ENCODE results near the gene DMD. TPM values are rescaled to one million over a fixed set of nuclear protein-coding genes. Genes with fewer than 3 reads are reported as not detected.

Gene DMD
- total and polyA plus RNA-seq, 2 experiments from 2014 or later, result 1.5 to 2.0 TPM

DNA sequence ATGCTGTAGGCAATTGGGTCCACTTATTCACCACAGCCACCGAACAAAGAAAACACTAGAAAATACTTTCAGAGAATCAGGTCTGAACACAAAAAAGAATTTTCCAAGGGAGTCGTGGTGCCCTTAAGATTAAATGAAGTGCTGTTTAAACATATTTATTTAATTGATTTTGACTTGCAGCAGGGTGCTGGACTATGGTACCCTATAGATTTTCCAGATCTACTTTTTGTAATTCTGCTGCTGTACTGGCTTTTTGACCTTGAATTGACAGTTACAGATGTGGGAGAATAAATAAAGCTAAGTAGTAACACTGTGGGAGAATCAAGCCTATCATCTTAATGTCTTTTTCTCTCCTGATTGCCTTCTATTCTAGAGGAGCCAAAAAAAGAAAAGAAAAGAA, 1404.2 kb downstream of the DMD start:
- Histone ChIP-seq H3F3A (ENCODE audit: insufficient read depth) (no peaks in the 10 kb centered on the region), H3K9me3 (ENCODE audit: low read depth) (no peaks in the 10 kb centered on the region), H3K9ac (no peak overlapping the region), H2AFZ (no peak overlapping the region), H3K27me3 (replicated peaks; ENCODE audit: insufficient read depth) (no peaks in the 10 kb centered on the region), H3K4me1 (ENCODE audit: insufficient read depth) (no peaks in the 10 kb centered on the region), H3K79me2 (ENCODE audit: insufficient read depth) (no peaks in the 10 kb centered on the region), H3K9me2 (ENCODE audit: insufficient read depth) (no peaks in the 10 kb centered on the region), H3K36me3 (ENCODE audit: low read depth) (no peaks in the 10 kb centered on the region), H3K4me3 (no peak overlapping the region), H3K4me2 (ENCODE audit: unreplicated experiment) (no peak overlapping the region), H3K27ac (no peak overlapping the region), H4K20me1 (ENCODE audit: insufficient read depth) (no peaks in the 10 kb centered on the region)
- WGBS, 2 experiments (ENCODE audit: low coverage in 1 of 2, low lambda C conversion rate in 2 of 2, missing lambda C conversion rate in 2 of 2), result 9 to 10% methylated on average over 2 of the region's 2 CpGs
- TF ChIP-seq EZH2 (IDR thresholded peaks at IDR 0.05; ENCODE audit: insufficient read depth, poor library complexity, severe bottlenecking) (no peak), EZH2phosphoT487 (IDR thresholded peaks at IDR 0.05; ENCODE audit: insufficient read depth, low read depth) (no peak)
- DNase-seq, result no peak
- in situ Hi-C loops (cut with MboI), result no loop called here

DNA sequence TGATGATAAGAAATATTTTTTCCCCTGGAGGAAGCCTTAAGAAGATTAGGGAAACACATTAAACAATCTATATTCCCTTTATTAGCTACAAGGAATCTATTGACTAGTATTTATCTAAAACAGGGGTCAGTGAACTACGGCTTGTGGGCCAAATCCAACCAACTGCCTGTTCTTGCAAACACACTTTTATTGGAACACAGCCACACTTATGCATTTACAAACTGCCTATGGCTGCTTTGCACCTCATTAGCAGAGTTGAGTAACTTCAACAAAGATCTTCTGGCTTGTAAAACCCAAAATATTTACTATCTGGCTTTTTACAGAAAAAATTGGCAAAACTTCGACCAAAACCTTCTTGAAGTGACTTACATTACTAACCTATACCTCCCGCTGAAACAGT, 1405.6 kb downstream of the DMD start:
- DNase-seq, result no peak
- in situ Hi-C loops (cut with MboI), result no loop called here
- 21 to 24% methylated on average over 3 of the region's 3 CpGs for WGBS, 2 experiments (ENCODE audit: low coverage in 1 of 2, low lambda C conversion rate in 2 of 2, missing lambda C conversion rate in 2 of 2)

DNA sequence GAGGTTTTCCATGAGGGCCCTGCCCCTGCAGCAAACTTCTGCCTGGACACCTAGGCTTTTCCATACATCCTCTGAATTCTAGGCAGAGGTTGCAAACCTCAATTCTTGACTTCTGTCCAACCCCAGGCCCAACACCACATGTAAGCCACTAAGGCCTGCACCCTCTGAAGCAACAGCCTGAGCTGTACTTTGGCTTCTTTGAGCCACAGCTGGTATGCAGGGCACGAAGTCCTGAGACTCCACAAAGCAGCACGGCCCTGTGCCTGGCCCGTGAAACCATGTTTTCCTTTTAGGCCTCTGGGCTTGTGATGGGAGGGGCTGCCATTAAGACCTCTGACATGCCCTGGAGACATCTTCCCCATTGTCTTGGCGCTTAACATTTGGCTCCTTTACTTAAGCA, 1411.1 kb downstream of the DMD start:
- no peaks in the 10 kb centered on the region for H3F3A ChIP-seq (ENCODE audit: insufficient read depth)
- H3K9ac ChIP-seq, result no peak overlapping the region
- H3K9me2 ChIP-seq (ENCODE audit: insufficient read depth), result no peaks in the 10 kb centered on the region
- no peak overlapping the region for H3K27ac ChIP-seq
- no peaks in the 10 kb centered on the region for H3K4me1 ChIP-seq (ENCODE audit: insufficient read depth)
- 15 to 24% methylated on average over 3 to 4 of the region's 4 CpGs for WGBS, 2 experiments (ENCODE audit: low coverage in 1 of 2, low lambda C conversion rate in 2 of 2, missing lambda C conversion rate in 2 of 2)
- no peak overlapping the region for H3K4me2 ChIP-seq (ENCODE audit: unreplicated experiment)
- DNase-seq, result no peak
- no peaks in the 10 kb centered on the region for H3K27me3 ChIP-seq (replicated peaks; ENCODE audit: insufficient read depth)
- TF ChIP-seq EZH2 (IDR thresholded peaks at IDR 0.05; ENCODE audit: insufficient read depth, poor library complexity, severe bottlenecking) (no peak), EZH2phosphoT487 (IDR thresholded peaks at IDR 0.05; ENCODE audit: insufficient read depth, low read depth) (no peak)
- H3K36me3 ChIP-seq (ENCODE audit: low read depth), result no peaks in the 10 kb centered on the region
- H3K79me2 ChIP-seq (ENCODE audit: insufficient read depth), result no peaks in the 10 kb centered on the region
- H2AFZ ChIP-seq, result no peak overlapping the region
- H4K20me1 ChIP-seq (ENCODE audit: insufficient read depth), result no peaks in the 10 kb centered on the region
- no peaks in the 10 kb centered on the region for H3K9me3 ChIP-seq (ENCODE audit: low read depth)
- no peak overlapping the region for H3K4me3 ChIP-seq
- in situ Hi-C loops (cut with MboI), result no loop called here

More for the DNA sequence above, 1405.6 kb downstream of the DMD start:
- Histone ChIP-seq H3K27me3 (replicated peaks; ENCODE audit: insufficient read depth) (no peaks in the 10 kb centered on the region), H3K9me3 (ENCODE audit: low read depth) (no peaks in the 10 kb centered on the region), H3K79me2 (ENCODE audit: insufficient read depth) (no peaks in the 10 kb centered on the region), H3K9me2 (ENCODE audit: insufficient read depth) (no peaks in the 10 kb centered on the region), H3K27ac (no peak overlapping the region), H4K20me1 (ENCODE audit: insufficient read depth) (no peaks in the 10 kb centered on the region), H3K36me3 (ENCODE audit: low read depth) (no peaks in the 10 kb centered on the region), H3K4me2 (ENCODE audit: unreplicated experiment) (no peak overlapping the region), H3K9ac (no peak overlapping the region), H3K4me3 (no peak overlapping the region), H3F3A (ENCODE audit: insufficient read depth) (no peaks in the 10 kb centered on the region), H3K4me1 (ENCODE audit: insufficient read depth) (no peaks in the 10 kb centered on the region), H2AFZ (no peak overlapping the region)
- TF ChIP-seq EZH2 (IDR thresholded peaks at IDR 0.05; ENCODE audit: insufficient read depth, poor library complexity, severe bottlenecking) (no peak), EZH2phosphoT487 (IDR thresholded peaks at IDR 0.05; ENCODE audit: insufficient read depth, low read depth) (no peak)

DNA sequence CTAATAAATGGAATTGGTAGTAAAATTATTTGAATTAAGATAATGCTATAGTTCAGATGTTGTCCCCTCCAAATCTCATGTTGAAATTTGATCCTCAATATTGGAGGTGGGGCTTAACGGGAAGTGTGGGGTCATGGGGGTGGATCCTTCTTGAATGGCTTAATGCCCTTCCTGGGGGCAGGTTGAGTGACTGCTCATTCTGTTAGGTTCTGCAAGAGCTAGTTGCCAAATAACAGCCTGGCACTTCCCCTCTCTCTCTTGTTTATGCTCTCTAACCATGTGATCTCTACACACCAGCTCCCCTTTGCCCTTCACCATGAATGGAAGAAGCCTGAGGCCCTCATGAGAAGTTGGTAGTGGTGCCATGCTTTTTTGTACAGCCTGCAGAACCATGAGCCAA, 1414.7 kb downstream of the DMD start:
- no peaks in the 10 kb centered on the region for H3K9me3 ChIP-seq (ENCODE audit: low read depth)
- H3K27me3 ChIP-seq (replicated peaks; ENCODE audit: insufficient read depth), result no peaks in the 10 kb centered on the region
- H3K9ac ChIP-seq, result no peak overlapping the region
- no peak for TF ChIP-seq EZH2phosphoT487 (IDR thresholded peaks at IDR 0.05; ENCODE audit: insufficient read depth, low read depth)
- TF ChIP-seq EZH2 (IDR thresholded peaks at IDR 0.05; ENCODE audit: insufficient read depth, poor library complexity, severe bottlenecking), result no peak
- H3K79me2 ChIP-seq (ENCODE audit: insufficient read depth), result no peaks in the 10 kb centered on the region
- DNase-seq, result no peak
- in situ Hi-C loops (cut with MboI), result no loop called here
- H3K36me3 ChIP-seq (ENCODE audit: low read depth), result no peaks in the 10 kb centered on the region
- H3K4me2 ChIP-seq (ENCODE audit: unreplicated experiment), result no peak overlapping the region
- H3K9me2 ChIP-seq (ENCODE audit: insufficient read depth), result no peaks in the 10 kb centered on the region
- no peaks in the 10 kb centered on the region for H3F3A ChIP-seq (ENCODE audit: insufficient read depth)
- H4K20me1 ChIP-seq (ENCODE audit: insufficient read depth), result no peaks in the 10 kb centered on the region
- H2AFZ ChIP-seq, result no peak overlapping the region
- no peak overlapping the region for H3K27ac ChIP-seq
- no peaks in the 10 kb centered on the region for H3K4me1 ChIP-seq (ENCODE audit: insufficient read depth)
- no peak overlapping the region for H3K4me3 ChIP-seq
- 17 to 25% methylated on average over 1 of the region's 1 CpG for WGBS, 2 experiments (ENCODE audit: low coverage in 1 of 2, low lambda C conversion rate in 2 of 2, missing lambda C conversion rate in 2 of 2)

DNA sequence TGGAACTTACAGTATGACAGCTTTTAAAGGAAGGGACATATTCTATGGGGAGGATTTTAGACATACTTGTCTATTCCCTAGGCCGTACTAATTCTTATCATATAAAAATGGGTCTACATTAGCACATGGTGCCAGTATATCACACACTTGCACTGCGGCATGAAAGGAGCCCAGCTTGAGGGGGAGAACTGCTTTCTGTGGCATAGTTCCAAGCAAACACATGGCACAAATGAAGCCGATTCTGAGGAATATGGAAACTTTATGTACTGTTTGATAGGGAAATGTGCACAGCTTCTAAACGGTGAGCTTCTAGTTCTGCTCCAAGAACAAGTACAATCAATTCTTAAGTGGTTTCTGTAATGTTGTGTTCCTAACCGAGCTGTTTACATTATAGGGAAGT, 1463.9 kb downstream of the DMD start:
- H3K36me3 ChIP-seq (ENCODE audit: low read depth), result no peaks in the 10 kb centered on the region
- WGBS, 2 experiments (ENCODE audit: low coverage in 1 of 2, low lambda C conversion rate in 2 of 2, missing lambda C conversion rate in 2 of 2), result 0% methylated on average over 5 of the region's 5 CpGs

More for the DNA sequence above, 1463.9 kb downstream of the DMD start:
- H3K27me3 ChIP-seq (replicated peaks; ENCODE audit: insufficient read depth), result no peaks in the 10 kb centered on the region
- TF ChIP-seq EZH2phosphoT487 (IDR thresholded peaks at IDR 0.05; ENCODE audit: insufficient read depth, low read depth) (no peak), EZH2 (IDR thresholded peaks at IDR 0.05; ENCODE audit: insufficient read depth, poor library complexity, severe bottlenecking) (no peak)
- no peak for DNase-seq
- H3K9me3 ChIP-seq (ENCODE audit: low read depth), result no peaks in the 10 kb centered on the region
- no peak overlapping the region for H3K27ac ChIP-seq
- H2AFZ ChIP-seq, result no peak overlapping the region
- in situ Hi-C loops (cut with MboI), result no loop called here
- H3K9ac ChIP-seq, result no peak overlapping the region
- no peaks in the 10 kb centered on the region for H3K4me1 ChIP-seq (ENCODE audit: insufficient read depth)
- no peak overlapping the region for H3K4me3 ChIP-seq
- no peak overlapping the region for H3K4me2 ChIP-seq (ENCODE audit: unreplicated experiment)
- no peaks in the 10 kb centered on the region for H4K20me1 ChIP-seq (ENCODE audit: insufficient read depth)
- H3F3A ChIP-seq (ENCODE audit: insufficient read depth), result no peaks in the 10 kb centered on the region
- H3K9me2 ChIP-seq (ENCODE audit: insufficient read depth), result no peaks in the 10 kb centered on the region
- no peaks in the 10 kb centered on the region for H3K79me2 ChIP-seq (ENCODE audit: insufficient read depth)

All from GM23248 (cell line).